ENCODE measurements around the gene ASPDH. TPM values are rescaled to one million over a fixed set of nuclear protein-coding genes. Genes with fewer than 3 reads are reported as not detected.
"Not testable (repeated sequence)": the region's sequence is repeated elsewhere in the genome, so short reads cannot be mapped to it uniquely, and the experiment has no call there.

Gene ASPDH
- polyA plus RNA-seq, 3 donors: not detected

DNA sequence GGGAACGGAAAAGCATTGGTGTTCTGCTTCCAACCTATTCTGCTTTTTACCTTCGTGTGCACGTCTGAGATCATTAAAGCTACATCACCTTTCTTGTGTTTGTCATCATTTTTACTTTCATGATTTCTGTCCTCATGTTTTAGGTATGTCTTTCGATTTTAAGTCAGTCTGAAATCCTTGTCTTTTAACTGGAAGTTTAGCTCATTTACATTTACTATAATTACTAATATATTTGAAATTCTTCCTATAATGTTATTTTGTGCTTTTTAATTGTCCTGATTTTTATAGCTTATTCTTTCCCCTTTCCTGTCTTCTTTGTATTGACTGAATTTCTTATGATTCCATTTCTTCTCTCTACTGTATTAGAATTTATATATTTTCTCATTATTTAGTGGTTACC, 19.2 kb upstream of the ASPDH start:
- H3K27me3 ChIP-seq (ENCODE audit: control insufficient read depth in 2 of 2, insufficient read depth in 2 of 2, low read length in 2 of 2): no peaks in the 10 kb centered on the region
- no peak overlapping the region for H3K4me3 Mint-ChIP-seq
- H3K9me3 Mint-ChIP-seq: peaks cover 5 to 22% (median 13%) of the 10 kb centered on the region in 7 donors
- H3K4me3 ChIP-seq (replicated peaks in 1 of 3; ENCODE audit: low read depth in 2 of 3, low read length in 3 of 3): no peak overlapping the region
- no peak for DNase-seq
- H3K9me3 ChIP-seq (replicated peaks in 1 of 2; ENCODE audit: control insufficient read depth in 1 of 2, insufficient read depth in 1 of 2, low read length in 2 of 2): peaks cover 7 to 16% of the 10 kb centered on the region in 2 donors
- H3K4me2 ChIP-seq (replicated peaks; ENCODE audit: extremely low read depth, low read length, poor library complexity, severe bottlenecking): no peak overlapping the region
- no peaks in the 10 kb centered on the region for H3K36me3 ChIP-seq (replicated peaks in 1 of 2; ENCODE audit: control insufficient read depth in 1 of 2, insufficient read depth in 2 of 2, low read length in 2 of 2)
- H3K27ac Mint-ChIP-seq: no peak overlapping the region
- 83% methylated on average over 1 of the region's 4 CpGs for WGBS (ENCODE audit: insufficient coverage)
- no peak overlapping the region for H2AFZ ChIP-seq (ENCODE audit: insufficient read depth, low read depth, low read length, poor library complexity, severe bottlenecking)
- no peaks in the 10 kb centered on the region for H3K79me2 ChIP-seq (ENCODE audit: insufficient read depth, low read length)
- H3K4me1 ChIP-seq (ENCODE audit: control insufficient read depth in 1 of 2, insufficient read depth in 2 of 2, low read length in 2 of 2): no peaks in the 10 kb centered on the region
- no peaks in the 10 kb centered on the region for H3K4me1 Mint-ChIP-seq
- H3K27me3 Mint-ChIP-seq (ENCODE audit: low read depth in 3 of 3): peaks cover 6 to 21% (median 8%) of the 10 kb centered on the region in 3 donors
- TF ChIP-seq, protein P1, sequence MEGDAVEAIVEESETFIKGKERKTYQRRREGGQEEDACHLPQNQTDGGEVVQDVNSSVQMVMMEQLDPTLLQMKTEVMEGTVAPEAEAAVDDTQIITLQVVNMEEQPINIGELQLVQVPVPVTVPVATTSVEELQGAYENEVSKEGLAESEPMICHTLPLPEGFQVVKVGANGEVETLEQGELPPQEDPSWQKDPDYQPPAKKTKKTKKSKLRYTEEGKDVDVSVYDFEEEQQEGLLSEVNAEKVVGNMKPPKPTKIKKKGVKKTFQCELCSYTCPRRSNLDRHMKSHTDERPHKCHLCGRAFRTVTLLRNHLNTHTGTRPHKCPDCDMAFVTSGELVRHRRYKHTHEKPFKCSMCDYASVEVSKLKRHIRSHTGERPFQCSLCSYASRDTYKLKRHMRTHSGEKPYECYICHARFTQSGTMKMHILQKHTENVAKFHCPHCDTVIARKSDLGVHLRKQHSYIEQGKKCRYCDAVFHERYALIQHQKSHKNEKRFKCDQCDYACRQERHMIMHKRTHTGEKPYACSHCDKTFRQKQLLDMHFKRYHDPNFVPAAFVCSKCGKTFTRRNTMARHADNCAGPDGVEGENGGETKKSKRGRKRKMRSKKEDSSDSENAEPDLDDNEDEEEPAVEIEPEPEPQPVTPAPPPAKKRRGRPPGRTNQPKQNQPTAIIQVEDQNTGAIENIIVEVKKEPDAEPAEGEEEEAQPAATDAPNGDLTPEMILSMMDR (IDR thresholded peaks at IDR 0.05): no peak
- H4K20me1 ChIP-seq (ENCODE audit: insufficient read depth, low read length): no peaks in the 10 kb centered on the region
- no peak overlapping the region for H3K27ac ChIP-seq (ENCODE audit: low read depth in 1 of 2, low read length in 2 of 2)
- H3K36me3 Mint-ChIP-seq: no peaks in the 10 kb centered on the region
- intact Hi-C loops (cut with micrococcal nuclease): loop anchor here in 1 of 2 donors (10.0 kb wide), 1 partner anchor 252 kb away; no protein-coding TSS in a partner anchor
- no peak overlapping the region for H3K9ac ChIP-seq (ENCODE audit: insufficient read depth, low read length, poor library complexity, severe bottlenecking)

DNA sequence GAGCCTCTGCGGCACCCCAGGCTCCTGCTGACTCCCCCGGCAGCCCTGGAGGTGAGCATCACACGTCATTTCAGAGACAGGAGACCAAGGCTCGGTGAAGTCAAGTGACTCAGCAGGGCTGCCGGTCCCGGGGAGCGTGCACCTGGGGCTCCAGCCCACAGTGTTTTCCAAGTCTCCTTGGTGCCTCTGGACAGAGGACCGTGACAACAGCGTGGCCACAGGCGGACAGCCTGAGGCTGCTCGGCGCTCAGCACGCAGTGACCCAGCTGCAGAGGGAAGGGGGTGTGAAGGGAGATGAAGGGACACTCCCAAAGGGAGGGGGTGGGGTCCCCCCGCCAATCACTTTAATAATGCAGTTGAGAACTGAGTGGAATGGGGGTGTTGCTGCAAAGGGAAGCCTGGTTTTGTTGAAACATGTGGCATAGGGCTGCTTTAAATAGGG, 17.5 kb upstream of the ASPDH start:
- Mint-ChIP-seq H3K9me3 (peaks cover 5 to 22% (median 13%) of the 10 kb centered on the region in 7 donors), H3K4me3 (no peak overlapping the region), H3K27ac (no peak overlapping the region), H3K27me3 (ENCODE audit: low read depth in 3 of 3) (peaks cover 8 to 23% (median 12%) of the 10 kb centered on the region in 3 donors), H3K4me1 (no peaks in the 10 kb centered on the region), H3K36me3 (no peaks in the 10 kb centered on the region)
- no peaks in the 10 kb centered on the region for H3K4me1 ChIP-seq (ENCODE audit: control insufficient read depth in 1 of 2, insufficient read depth in 2 of 2, low read length in 2 of 2)
- no peaks in the 10 kb centered on the region for H4K20me1 ChIP-seq (ENCODE audit: insufficient read depth, low read length)
- no peak overlapping the region for H3K4me3 ChIP-seq (replicated peaks in 1 of 3; ENCODE audit: low read depth in 2 of 3, low read length in 3 of 3)
- no peak overlapping the region for H3K4me2 ChIP-seq (replicated peaks; ENCODE audit: extremely low read depth, low read length, poor library complexity, severe bottlenecking)
- TF ChIP-seq, protein P1 (IDR thresholded peaks at IDR 0.05): no peak
- no peak overlapping the region for H2AFZ ChIP-seq (ENCODE audit: insufficient read depth, low read depth, low read length, poor library complexity, severe bottlenecking)
- intact Hi-C loops (cut with micrococcal nuclease): loop anchor here in 1 of 2 donors (10.0 kb wide), 1 partner anchor 254 kb away; no protein-coding TSS in a partner anchor
- no peaks in the 10 kb centered on the region for H3K79me2 ChIP-seq (ENCODE audit: insufficient read depth, low read length)
- 80% methylated on average over 11 of the region's 14 CpGs for whole genome bisulfite sequencing (ENCODE audit: insufficient coverage)
- DNase-seq: no peak
- H3K27me3 ChIP-seq (ENCODE audit: control insufficient read depth in 2 of 2, insufficient read depth in 2 of 2, low read length in 2 of 2): no peaks in the 10 kb centered on the region
- peaks cover 7 to 16% of the 10 kb centered on the region in 2 donors for H3K9me3 ChIP-seq (replicated peaks in 1 of 2; ENCODE audit: control insufficient read depth in 1 of 2, insufficient read depth in 1 of 2, low read length in 2 of 2)
- H3K36me3 ChIP-seq (replicated peaks in 1 of 2; ENCODE audit: control insufficient read depth in 1 of 2, insufficient read depth in 2 of 2, low read length in 2 of 2): no peaks in the 10 kb centered on the region
- H3K9ac ChIP-seq (ENCODE audit: insufficient read depth, low read length, poor library complexity, severe bottlenecking): no peak overlapping the region
- no peak overlapping the region for H3K27ac ChIP-seq (ENCODE audit: low read depth in 1 of 2, low read length in 2 of 2)

DNA sequence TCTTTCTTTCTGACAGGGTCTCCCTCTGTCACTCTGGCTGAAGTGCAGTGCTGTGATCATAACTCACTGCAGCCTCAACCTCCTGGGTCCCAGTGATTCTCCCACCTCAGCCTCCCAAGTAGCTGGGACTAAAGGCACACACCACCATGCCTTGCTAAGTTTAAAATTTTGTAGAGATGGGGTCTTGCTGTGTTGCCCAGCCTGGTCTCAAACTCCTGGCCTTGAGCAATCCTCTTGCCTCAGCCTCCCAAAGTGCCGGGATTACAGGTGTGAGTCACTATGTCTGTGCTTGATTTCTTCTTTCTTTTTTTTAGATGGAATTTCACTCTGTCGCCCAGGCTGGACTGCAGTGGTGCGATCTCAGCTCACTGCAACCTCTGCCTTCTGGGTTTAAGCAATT, 14.3 kb upstream of the ASPDH start:
- not testable (repeated sequence) for H3K27ac Mint-ChIP-seq; H3K9ac ChIP-seq (ENCODE audit: insufficient read depth, low read length, poor library complexity, severe bottlenecking)

More for the DNA sequence above, 14.3 kb upstream of the ASPDH start:
- WGBS (ENCODE audit: insufficient coverage): 80% methylated on average over 2 of the region's 3 CpGs
- H3K27me3 ChIP-seq (ENCODE audit: control insufficient read depth in 2 of 2, insufficient read depth in 2 of 2, low read length in 2 of 2); H3K4me3 Mint-ChIP-seq; H3K9me3 ChIP-seq (replicated peaks in 1 of 2; ENCODE audit: control insufficient read depth in 1 of 2, insufficient read depth in 1 of 2, low read length in 2 of 2); H3K27ac ChIP-seq (ENCODE audit: low read depth in 1 of 2, low read length in 2 of 2); H3K4me1 ChIP-seq (ENCODE audit: control insufficient read depth in 1 of 2, insufficient read depth in 2 of 2, low read length in 2 of 2); H3K4me1 Mint-ChIP-seq; H2AFZ ChIP-seq (ENCODE audit: insufficient read depth, low read depth, low read length, poor library complexity, severe bottlenecking); H3K36me3 ChIP-seq (replicated peaks in 1 of 2; ENCODE audit: control insufficient read depth in 1 of 2, insufficient read depth in 2 of 2, low read length in 2 of 2); DNase-seq; H3K79me2 ChIP-seq (ENCODE audit: insufficient read depth, low read length); H3K4me2 ChIP-seq (replicated peaks; ENCODE audit: extremely low read depth, low read length, poor library complexity, severe bottlenecking); H3K4me3 ChIP-seq (replicated peaks in 1 of 3; ENCODE audit: low read depth in 2 of 3, low read length in 3 of 3); H3K36me3 Mint-ChIP-seq; intact Hi-C loops (cut with micrococcal nuclease); H4K20me1 ChIP-seq (ENCODE audit: insufficient read depth, low read length): not testable (repeated sequence)
- peaks cover 4 to 15% (median 10%) of the 10 kb centered on the region in 7 donors for H3K9me3 Mint-ChIP-seq
- peaks cover 12 to 19% (median 14%) of the 10 kb centered on the region in 3 donors for H3K27me3 Mint-ChIP-seq (ENCODE audit: low read depth in 3 of 3)
